ENCODE data around the gene CEP104. TPM values are rescaled to one million over a fixed set of nuclear protein-coding genes. Genes with fewer than 3 reads are reported as not detected.

CEP104 gene
- total RNA-seq, 4 donors from 2014 or later, result 26.0 to 41.6 (median 30.8) TPM

- Histone ChIP-seq H3K27me3 (no peaks in the 10 kb centered on the region), H3K9me3 (no peaks in the 10 kb centered on the region), H3K27ac (no peak overlapping the region), H3K4me3 (replicated peaks in 1 of 3) (no peak overlapping the region), H3K4me1 (no peaks in the 10 kb centered on the region), H3K36me3 (peaks cover 35 to 64% of the 10 kb centered on the region in 2 donors)
- intact Hi-C loops (cut with DNase I), result no loop called here
- DNase-seq, result no peak
- WGBS, 2 donors, result 89 to 94% methylated on average over 15 of the region's 15 CpGs
- no peak for TF ChIP-seq POLR2A (IDR thresholded peaks at IDR 0.05)
Observed at GRCh38 chr1:3825356-3825755, 31.7 kb downstream of the CEP104 start.

- TF ChIP-seq CTCF (IDR thresholded peaks at IDR 0.05) (no peak), POLR2A (IDR thresholded peaks at IDR 0.05) (no peak)
- Histone ChIP-seq H3K27me3 (no peaks in the 10 kb centered on the region), H3K36me3 (peaks cover 37 to 59% of the 10 kb centered on the region in 2 donors), H3K4me3 (replicated peaks in 1 of 3) (no peak overlapping the region), H3K27ac (no peak overlapping the region), H3K9me3 (no peaks in the 10 kb centered on the region), H3K4me1 (no peaks in the 10 kb centered on the region)
- WGBS, 2 donors, result 92 to 100% methylated on average over 3 to 5 of the region's 8 CpGs
- DNase-seq, result no peak
- intact Hi-C loops (cut with DNase I), result no loop called here
Observed at GRCh38 chr1:3824650-3825049, 32.4 kb downstream of the CEP104 start.

- intact Hi-C loops (cut with DNase I), result no loop called here
- peak; percentile 39 to 45 for DNase-seq
- WGBS, 2 donors, result 64 to 79% methylated on average over 15 to 16 of the region's 16 CpGs
- no peaks in the 10 kb centered on the region for H3K27me3 ChIP-seq
- H3K4me3 ChIP-seq (replicated peaks in 1 of 3), result no peak overlapping the region
- H3K36me3 ChIP-seq, result peaks cover 21 to 36% of the 10 kb centered on the region in 2 donors
- no peak overlapping the region for H3K27ac ChIP-seq
- no peaks in the 10 kb centered on the region for H3K9me3 ChIP-seq
- H3K4me1 ChIP-seq, result no peaks in the 10 kb centered on the region
- TF ChIP-seq CTCF (IDR thresholded peaks at IDR 0.05) (no peak), POLR2A (IDR thresholded peaks at IDR 0.05) (no peak)
Observed at GRCh38 chr1:3822421-3822820, 34.6 kb downstream of the CEP104 start.

- WGBS, 2 donors, result 82 to 85% methylated on average over 15 of the region's 15 CpGs
- TF ChIP-seq POLR2A (IDR thresholded peaks at IDR 0.05) (no peak), CTCF (IDR thresholded peaks at IDR 0.05) (no peak)
- H3K9me3 ChIP-seq, result no peaks in the 10 kb centered on the region
- intact Hi-C loops (cut with DNase I), result no loop called here
- H3K27me3 ChIP-seq, result no peaks in the 10 kb centered on the region
- peaks cover 20 to 31% of the 10 kb centered on the region in 2 donors for H3K36me3 ChIP-seq
- DNase-seq, result peak in 1 of 2 donors; percentile 16
- H3K4me1 ChIP-seq, result no peaks in the 10 kb centered on the region
- H3K27ac ChIP-seq, result no peak overlapping the region
- no peak overlapping the region for H3K4me3 ChIP-seq (replicated peaks in 1 of 3)
Observed at GRCh38 chr1:3821908-3822307, 35.1 kb downstream of the CEP104 start.

GRCh38 chr1:3821447-3821846 lies 35.6 kb downstream of the CEP104 start:
- H3K9me3 ChIP-seq, result no peaks in the 10 kb centered on the region
- H3K27ac ChIP-seq, result no peak overlapping the region
- no peak for DNase-seq
- no peak overlapping the region for H3K4me3 ChIP-seq (replicated peaks in 1 of 3)
- H3K27me3 ChIP-seq, result no peaks in the 10 kb centered on the region
- intact Hi-C loops (cut with DNase I), result no loop called here
- H3K4me1 ChIP-seq, result no peaks in the 10 kb centered on the region
- TF ChIP-seq CTCF (IDR thresholded peaks at IDR 0.05) (no peak), POLR2A (IDR thresholded peaks at IDR 0.05) (no peak)
- H3K36me3 ChIP-seq, result peaks cover 20 to 28% of the 10 kb centered on the region in 2 donors
- WGBS, 2 donors, result 81 to 82% methylated on average over 13 of the region's 13 CpGs

GRCh38 chr1:3821004-3821403 lies 36.0 kb downstream of the CEP104 start:
- no peak for TF ChIP-seq CTCF (IDR thresholded peaks at IDR 0.05)
- H3K36me3 ChIP-seq, result peaks cover 20 to 25% of the 10 kb centered on the region in 2 donors
- intact Hi-C loops (cut with DNase I), result no loop called here

More at GRCh38 chr1:3821004-3821403, 36.0 kb downstream of the CEP104 start:
- Histone ChIP-seq H3K27me3 (no peaks in the 10 kb centered on the region), H3K4me1 (no peaks in the 10 kb centered on the region), H3K9me3 (no peaks in the 10 kb centered on the region), H3K27ac (no peak overlapping the region), H3K4me3 (replicated peaks in 1 of 3) (no peak overlapping the region)
- WGBS, 2 donors, result 49 to 62% methylated on average over 4 to 6 of the region's 6 CpGs
- peak; percentile 78 for DNase-seq
